Ovary (tissue), 3 donors: Measurements from ENCODE around the gene DNASE2.

ENCODE experiments used
- CTCF ChIP-seq, 3 donors: fragments of 450-650 bp in 2 of 3; fragments of 200-600 bp in 1 of 3; IDR thresholded peaks; one replicate each; pipeline versions ENCODE4 v1.5.1 to v1.8.0; 2016 to 2022; ENCODE audit warnings: antibody characterized with exemption in 3 of 3, mild to moderate bottlenecking in 1 of 3
- EP300 ChIP-seq: sonication (generic); formaldehyde crosslinking; IDR thresholded peaks from one replicate; pipeline ENCODE4 v1.6.1; 2017; ENCODE audit warnings: antibody characterized with exemption
- POLR2A ChIP-seq: fragments of 450-650 bp; IDR thresholded peaks from one replicate; pipeline ENCODE4 v1.6.1; 2017; ENCODE audit warnings: antibody characterized with exemption, mild to moderate bottlenecking, moderate library complexity
- donor health status: DM: no; HTN: no; CAD: no.

- no peak for TF ChIP-seq CTCF (IDR thresholded peaks at IDR 0.05)
- TF ChIP-seq EP300: no peak
- no peak for TF ChIP-seq POLR2A
Measured at GRCh38 chr19:12893582-12893981, 12.3 kb upstream of the DNASE2 start.
